ENCODE results near the gene RABL6.
"Not testable (repeated sequence)": the region's sequence is repeated elsewhere in the genome, so short reads cannot be mapped to it uniquely, and the experiment has no call there.

RABL6 gene

GRCh38 chr9:136820971-136821825 is 13.4 kb downstream of the RABL6 start:
- DNase-seq (ENCODE audit: low read depth): no peak

- DNase-seq (ENCODE audit: low read depth): no peak
These were observed 14.2 kb downstream of the RABL6 start for GRCh38 chr9:136821826-136822544.

GRCh38 chr9:136823136-136824046 is 15.6 kb downstream of the RABL6 start:
- DNase-seq (ENCODE audit: low read depth): no peak

GRCh38 chr9:136824496-136825225 is 16.9 kb downstream of the RABL6 start:
- no peak for DNase-seq (ENCODE audit: low read depth)

GRCh38 chr9:136825295-136826187 is 17.8 kb downstream of the RABL6 start:
- no peak for DNase-seq (ENCODE audit: low read depth)

- DNase-seq (ENCODE audit: low read depth): no peak
These were observed 18.4 kb downstream of the RABL6 start for GRCh38 chr9:136826188-136826541.

- DNase-seq (ENCODE audit: low read depth): no peak
These were observed 19.2 kb downstream of the RABL6 start for GRCh38 chr9:136826703-136827582.

GRCh38 chr9:136827794-136828473 is 20.2 kb downstream of the RABL6 start:
- no peak for DNase-seq (ENCODE audit: low read depth)

GRCh38 chr9:136828474-136829140 is 20.9 kb downstream of the RABL6 start:
- DNase-seq (ENCODE audit: low read depth): no peak

GRCh38 chr9:136829412-136829811 is 21.7 kb downstream of the RABL6 start:
- DNase-seq (ENCODE audit: low read depth): no peak

GRCh38 chr9:136829981-136830885 is 22.5 kb downstream of the RABL6 start:
- DNase-seq (ENCODE audit: low read depth): no peak

GRCh38 chr9:136831002-136831719 is 23.4 kb downstream of the RABL6 start:
- DNase-seq (ENCODE audit: low read depth): no peak

GRCh38 chr9:136831720-136832104 is 24.0 kb downstream of the RABL6 start:
- DNase-seq (ENCODE audit: low read depth): no peak

- no peak for DNase-seq (ENCODE audit: low read depth)
These were observed 24.8 kb downstream of the RABL6 start for GRCh38 chr9:136832581-136832980.

- DNase-seq (ENCODE audit: low read depth): not testable (repeated sequence)
These were observed 25.8 kb downstream of the RABL6 start for GRCh38 chr9:136833381-136834048.

Data from stimulated activated CD8-positive, alpha-beta memory T cell treated with anti-CD3 and anti-CD28 coated beads, Interleukin-12 subunit alpha, Interleukin-12 subunit beta, amount 100 ng/mL, for 4 hours (primary cell).